Measurements from ENCODE around the gene KLK2. TPM values are rescaled to one million over a fixed set of nuclear protein-coding genes. Genes with fewer than 3 reads are reported as not detected.

KLK2 gene
- total RNA-seq, 1 donor from 2014 or later = not detected

- no peak overlapping the region for H3K4me3 Mint-ChIP-seq (ENCODE audit: low read depth)
- no peaks in the 10 kb centered on the region for H3K36me3 Mint-ChIP-seq (ENCODE audit: insufficient read depth)
- no peak for TF ChIP-seq CTCF (IDR thresholded peaks at IDR 0.05; ENCODE audit: unreplicated experiment)
- H3K9me3 Mint-ChIP-seq (ENCODE audit: low read depth) = no peaks in the 10 kb centered on the region
- no peak overlapping the region for H3K27ac Mint-ChIP-seq
- no peak for DNase-seq (ENCODE audit: low spot score, unreplicated experiment)
- peaks cover 1% of the 10 kb centered on the region for H3K4me1 Mint-ChIP-seq (ENCODE audit: low read depth)
- H3K27me3 Mint-ChIP-seq = peaks cover 44% of the 10 kb centered on the region
These were observed 39.8 kb downstream of the KLK2 start for GRCh38 chr19:50912727-50913716.

- TF ChIP-seq CTCF (IDR thresholded peaks at IDR 0.05; ENCODE audit: unreplicated experiment) = no peak
- no peaks in the 10 kb centered on the region for H3K36me3 Mint-ChIP-seq (ENCODE audit: insufficient read depth)
- H3K27me3 Mint-ChIP-seq = peaks cover 37% of the 10 kb centered on the region
- no peak for DNase-seq (ENCODE audit: low spot score, unreplicated experiment)
- H3K27ac Mint-ChIP-seq = no peak overlapping the region
- no peaks in the 10 kb centered on the region for H3K9me3 Mint-ChIP-seq (ENCODE audit: low read depth)
- H3K4me3 Mint-ChIP-seq (ENCODE audit: low read depth) = no peak overlapping the region
- no peaks in the 10 kb centered on the region for H3K4me1 Mint-ChIP-seq (ENCODE audit: low read depth)
These were observed 42.8 kb downstream of the KLK2 start for GRCh38 chr19:50916069-50916468.

- Mint-ChIP-seq H3K27ac (no peak overlapping the region), H3K4me3 (ENCODE audit: low read depth) (no peak overlapping the region), H3K27me3 (peaks cover 70% of the 10 kb centered on the region), H3K4me1 (ENCODE audit: low read depth) (peaks cover 1% of the 10 kb centered on the region), H3K9me3 (ENCODE audit: low read depth) (no peaks in the 10 kb centered on the region), H3K36me3 (ENCODE audit: insufficient read depth) (no peaks in the 10 kb centered on the region)
- no peak for TF ChIP-seq CTCF (IDR thresholded peaks at IDR 0.05; ENCODE audit: unreplicated experiment)
- DNase-seq (ENCODE audit: low spot score, unreplicated experiment) = no peak
These were observed 48.4 kb downstream of the KLK2 start for GRCh38 chr19:50921426-50922316.

- H3K27ac Mint-ChIP-seq = no peak overlapping the region
- TF ChIP-seq CTCF (IDR thresholded peaks at IDR 0.05; ENCODE audit: unreplicated experiment) = peak; percentile 94
- no peaks in the 10 kb centered on the region for H3K9me3 Mint-ChIP-seq (ENCODE audit: low read depth)
- H3K36me3 Mint-ChIP-seq (ENCODE audit: insufficient read depth) = no peaks in the 10 kb centered on the region
- H3K4me1 Mint-ChIP-seq (ENCODE audit: low read depth) = peaks cover 1% of the 10 kb centered on the region
- H3K4me3 Mint-ChIP-seq (ENCODE audit: low read depth) = no peak overlapping the region
- DNase-seq (ENCODE audit: low spot score, unreplicated experiment) = peak; percentile 78
- peaks cover 68% of the 10 kb centered on the region for H3K27me3 Mint-ChIP-seq
These were observed 49.1 kb downstream of the KLK2 start for GRCh38 chr19:50922317-50922853.

- H3K36me3 Mint-ChIP-seq (ENCODE audit: insufficient read depth) = no peaks in the 10 kb centered on the region
- no peak overlapping the region for H3K27ac Mint-ChIP-seq
- no peak for TF ChIP-seq CTCF (IDR thresholded peaks at IDR 0.05; ENCODE audit: unreplicated experiment)
- H3K9me3 Mint-ChIP-seq (ENCODE audit: low read depth) = no peaks in the 10 kb centered on the region
- H3K27me3 Mint-ChIP-seq = peaks cover 64% of the 10 kb centered on the region
- no peak for DNase-seq (ENCODE audit: low spot score, unreplicated experiment)
- no peak overlapping the region for H3K4me3 Mint-ChIP-seq (ENCODE audit: low read depth)
- H3K4me1 Mint-ChIP-seq (ENCODE audit: low read depth) = peaks cover 1% of the 10 kb centered on the region
These were observed 51.3 kb downstream of the KLK2 start for GRCh38 chr19:50924586-50924985.
